H9 (cell line): ENCODE data around the gene CELA2A. TPM values are rescaled to one million over a fixed set of nuclear protein-coding genes. Genes with fewer than 3 reads are reported as not detected.

Source experiments
- DNase-seq: peaks from one replicate; pipeline ENCODE4 v3.0.0-alpha.2; 2017
- H2AFZ ChIP-seq: one replicate; pipeline ENCODE4 v1.6.1; 2013; ENCODE audit warnings: mild to moderate bottlenecking, low read length, control low read depth, moderate library complexity
- H2AK5ac ChIP-seq: 2 replicates; pipeline ENCODE4 v1.6.1; 2013; ENCODE audit warnings: low read length, control low read depth, mixed read lengths; ENCODE audit not compliant: insufficient read length
- H2BK120ac ChIP-seq: one replicate; pipeline ENCODE4 v1.6.1; 2013; ENCODE audit warnings: low read depth, mild to moderate bottlenecking, low read length, control low read depth, inconsistent platforms; ENCODE audit not compliant: poor library complexity, severe bottlenecking
- H2BK12ac ChIP-seq: 2 replicates; pipeline ENCODE4 v1.6.1; 2013; ENCODE audit warnings: low read length, control low read depth, mixed read lengths, low read depth; ENCODE audit not compliant: insufficient read length
- H2BK15ac ChIP-seq: 2 replicates; pipeline ENCODE4 v1.6.1; 2013; ENCODE audit warnings: low read depth, low read length, control low read depth
- H2BK20ac ChIP-seq: one replicate; pipeline ENCODE4 v1.6.1; 2013; ENCODE audit warnings: low read depth, mild to moderate bottlenecking, low read length, control low read depth, inconsistent platforms; ENCODE audit not compliant: poor library complexity, severe bottlenecking
- H2BK5ac ChIP-seq: 2 replicates; pipeline ENCODE4 v1.6.1; 2013; ENCODE audit warnings: low read length, control low read depth, mixed read lengths; ENCODE audit not compliant: insufficient read length
- H3K14ac ChIP-seq: 2 replicates; pipeline ENCODE4 v1.6.1; 2013; ENCODE audit warnings: low read length, control low read depth; ENCODE audit not compliant: insufficient read depth
- H3K18ac ChIP-seq: 2 replicates; pipeline ENCODE4 v1.6.1; 2013; ENCODE audit warnings: low read depth, mild to moderate bottlenecking, mixed read lengths, low read length, control low read depth; ENCODE audit not compliant: insufficient read length
- H3K23ac ChIP-seq: 2 replicates; pipeline ENCODE4 v1.6.1; 2013; ENCODE audit warnings: low read length, control low read depth, mixed read lengths, low read depth; ENCODE audit not compliant: insufficient read length
- H3K23me2 ChIP-seq: 2 replicates; pipeline ENCODE4 v1.6.1; 2013; ENCODE audit warnings: low read depth, mild to moderate bottlenecking, mixed read lengths, low read length, control low read depth; ENCODE audit not compliant: insufficient read length, poor library complexity, severe bottlenecking
- H3K27ac ChIP-seq: 2 replicates; pipeline ENCODE4 v1.5.1; 2013; ENCODE audit warnings: low read length, control low read depth, mixed read lengths, low read depth; ENCODE audit not compliant: insufficient read length
- H3K27me3 ChIP-seq: 2 replicates; pipeline ENCODE4 v1.6.1; 2013; ENCODE audit warnings: low read length, control low read depth, inconsistent platforms; ENCODE audit not compliant: insufficient read depth
- H3K4ac ChIP-seq: 2 replicates; pipeline ENCODE4 v1.6.1; 2013; ENCODE audit warnings: low read depth, mild to moderate bottlenecking, control low read depth, inconsistent platforms, low read length, moderate library complexity
- H3K4me1 ChIP-seq: 2 replicates; pipeline ENCODE4 v1.6.1; 2013; ENCODE audit warnings: low read length, control low read depth, inconsistent platforms; ENCODE audit not compliant: insufficient read depth
- H3K4me2 ChIP-seq: 2 replicates; pipeline ENCODE4 v1.6.1; 2013; ENCODE audit warnings: low read length, control low read depth, mixed read lengths; ENCODE audit not compliant: insufficient read length, insufficient read depth
- H3K56ac ChIP-seq: 2 replicates; pipeline ENCODE4 v1.6.1; 2013; ENCODE audit warnings: low read depth, mild to moderate bottlenecking, mixed read lengths, low read length, control low read depth; ENCODE audit not compliant: insufficient read length
- H3K79me1 ChIP-seq: 2 replicates; pipeline ENCODE4 v1.6.1; 2013; ENCODE audit warnings: low read depth, mild to moderate bottlenecking, moderate library complexity, low read length, control low read depth, inconsistent platforms; ENCODE audit not compliant: insufficient read depth, poor library complexity, severe bottlenecking
- H3K79me2 ChIP-seq: 2 replicates; pipeline ENCODE4 v1.6.1; 2013; ENCODE audit warnings: low read length, control low read depth, inconsistent platforms; ENCODE audit not compliant: insufficient read depth
- H3K9ac ChIP-seq: 2 replicates; pipeline ENCODE4 v1.6.1; 2013; ENCODE audit warnings: low read length, control low read depth, mixed read lengths; ENCODE audit not compliant: insufficient read length; ENCODE audit errors: extremely low read depth
- H3K9me3 ChIP-seq: one replicate; pipeline ENCODE4 v1.6.1; 2013; ENCODE audit warnings: low read depth, low read length, inconsistent platforms; ENCODE audit not compliant: control insufficient read depth
- H3T11ph ChIP-seq: one replicate; pipeline ENCODE4 v1.6.1; 2013; ENCODE audit warnings: mild to moderate bottlenecking, low read length, control low read depth, inconsistent platforms
- H4K20me1 ChIP-seq: one replicate; pipeline ENCODE4 v1.6.1; 2013; ENCODE audit not compliant: control insufficient read depth, insufficient read length, insufficient read depth
- H4K5ac ChIP-seq: 2 replicates; pipeline ENCODE4 v1.6.1; 2013; ENCODE audit warnings: low read depth, mild to moderate bottlenecking, mixed read lengths, low read length, control low read depth; ENCODE audit not compliant: insufficient read length
- H4K8ac ChIP-seq: replicated peaks from 2 replicates; pipeline ENCODE4 v1.6.1; 2013; ENCODE audit warnings: low read length, control low read depth, mixed read lengths, low read depth; ENCODE audit not compliant: insufficient read length
- H4K91ac ChIP-seq: 2 replicates; pipeline ENCODE4 v1.6.1; 2013; ENCODE audit warnings: low read depth, mild to moderate bottlenecking, moderate library complexity, mixed read lengths, low read length, control low read depth; ENCODE audit not compliant: insufficient read length
- H3K27ac Mint-ChIP-seq, 3 experiments: 2 replicates in 2 of 3; 3 replicates in 1 of 3; pipeline ENCODE4 v1.8.0; 2020 to 2021; ENCODE audit warnings: mixed read lengths in 3 of 3, mild to moderate bottlenecking in 1 of 3, moderate library complexity in 1 of 3
- H3K27me3 Mint-ChIP-seq: 2 replicates; pipeline ENCODE4 v1.8.0; 2021; ENCODE audit warnings: low read depth, mild to moderate bottlenecking, moderate library complexity, mixed read lengths
- H3K36me3 Mint-ChIP-seq, 3 experiments: 2 replicates in 2 of 3; 3 replicates in 1 of 3; pipeline ENCODE4 v1.8.0; 2020 to 2021; ENCODE audit warnings: low read depth in 3 of 3, mixed read lengths in 3 of 3; ENCODE audit not compliant: insufficient read depth in 1 of 3
- H3K4me1 Mint-ChIP-seq, 2 experiments: 2 replicates each; pipeline ENCODE4 v1.8.0; 2020; ENCODE audit warnings: mixed read lengths in 2 of 2
- H3K4me3 Mint-ChIP-seq, 2 experiments: 2 replicates in 1 of 2; 3 replicates in 1 of 2; pipeline ENCODE4 v1.8.0; 2020 to 2021; ENCODE audit warnings: mild to moderate bottlenecking in 2 of 2, mixed read lengths in 2 of 2, moderate library complexity in 1 of 2
- H3K9me3 Mint-ChIP-seq, 2 experiments: 2 replicates in 1 of 2; 3 replicates in 1 of 2; pipeline ENCODE4 v1.8.0; 2020; ENCODE audit warnings: mild to moderate bottlenecking in 2 of 2, mixed read lengths in 2 of 2, moderate library complexity in 1 of 2
- CTCF ChIP-seq: fragments of 200-600 bp; sonication (generic); conservative IDR thresholded peaks from 3 replicates; pipeline ENCODE4 v1.8.0; 2021; ENCODE audit warnings: antibody characterized with exemption, mild to moderate bottlenecking
- WGBS: extraction: QIAGEN DNeasy Blood & Tissue Kit; methylation state at CpG from one replicate; pipeline ENCODE4 v1.1.7; 2013; ENCODE audit warnings: missing lambda C conversion rate, low lambda C conversion rate, mixed read lengths; ENCODE audit not compliant: insufficient read length; ENCODE audit errors: extremely low coverage; 5-methylcytosine and 5-hydroxymethylcytosine counted together
- total RNA-seq: library from RNA; stranded (reverse); gene quantifications from 2 replicates; pipeline ENCODE4 v1.2.1, GENCODE V29; 2021

Gene CELA2A
- total RNA-seq, 1 experiment from 2014 or later, result not detected

- Mint-ChIP-seq H3K4me1 (peaks cover 8 to 12% of the 10 kb centered on the region in 2 experiments), H3K4me3 (no peak overlapping the region), H3K27me3 (peaks cover 2% of the 10 kb centered on the region; the same call in 1 of the 2 replicates), H3K9me3 (peaks cover 5 to 6% of the 10 kb centered on the region in 2 experiments), H3K36me3 (peaks cover 4 to 10% (median 10%) of the 10 kb centered on the region in 3 experiments; a peak in 6 of 7 replicates), H3K27ac (no peak overlapping the region)
- no peak overlapping the region for H3K23ac ChIP-seq
- H3K23me2 ChIP-seq, result no peaks in the 10 kb centered on the region
- no peak overlapping the region for H4K5ac ChIP-seq
- H3K27ac ChIP-seq, result no peak overlapping the region
- no peak overlapping the region for H3K56ac ChIP-seq
- H2BK120ac ChIP-seq, result no peak overlapping the region
- H4K20me1 ChIP-seq, result no peaks in the 10 kb centered on the region
- H2BK15ac ChIP-seq, result no peak overlapping the region
- H3K14ac ChIP-seq, result no peak overlapping the region
- H3K9me3 ChIP-seq, result no peaks in the 10 kb centered on the region
- no peak overlapping the region for H4K91ac ChIP-seq
- H2BK12ac ChIP-seq, result no peak overlapping the region
- H3K4me1 ChIP-seq, result no peaks in the 10 kb centered on the region
- H2AFZ ChIP-seq, result no peak overlapping the region
- H3T11ph ChIP-seq, result no peak overlapping the region
- H2AK5ac ChIP-seq, result no peak overlapping the region
- no peak overlapping the region for H3K4me2 ChIP-seq
- H3K4ac ChIP-seq, result no peak overlapping the region
- no peaks in the 10 kb centered on the region for H3K79me2 ChIP-seq
- WGBS, result no CpG with 5 or more reads among the region's 10 CpGs
- H2BK20ac ChIP-seq, result no peak overlapping the region
- no peak overlapping the region for H3K18ac ChIP-seq
- H3K79me1 ChIP-seq, result no peaks in the 10 kb centered on the region
- no peak for TF ChIP-seq CTCF
- no peak overlapping the region for H3K9ac ChIP-seq
- H3K27me3 ChIP-seq, result no peaks in the 10 kb centered on the region
- no peak overlapping the region for H2BK5ac ChIP-seq
- no peak for DNase-seq
- H4K8ac ChIP-seq, result no peak overlapping the region
These were observed 31.0 kb upstream of the CELA2A start for GRCh38 chr1:15425521-15425920.
